ENCODE measurements around the gene SERPINB4.

- TF ChIP-seq EZH2 (IDR thresholded peaks at IDR 0.05), result no peak
- TF ChIP-seq CTCF (IDR thresholded peaks at IDR 0.05), result no peak
Observed at GRCh38 chr18:63592471-63592870, 51.6 kb downstream of the SERPINB4 start.
